T-helper 22 cell (primary cell): ENCODE data around the gene NPPB.

Experiments used
- DNase-seq: peaks from one replicate; pipeline ENCODE4 v3.0.0-alpha.2; 2020; ENCODE audit warnings: low read depth

Gene NPPB

DNA sequence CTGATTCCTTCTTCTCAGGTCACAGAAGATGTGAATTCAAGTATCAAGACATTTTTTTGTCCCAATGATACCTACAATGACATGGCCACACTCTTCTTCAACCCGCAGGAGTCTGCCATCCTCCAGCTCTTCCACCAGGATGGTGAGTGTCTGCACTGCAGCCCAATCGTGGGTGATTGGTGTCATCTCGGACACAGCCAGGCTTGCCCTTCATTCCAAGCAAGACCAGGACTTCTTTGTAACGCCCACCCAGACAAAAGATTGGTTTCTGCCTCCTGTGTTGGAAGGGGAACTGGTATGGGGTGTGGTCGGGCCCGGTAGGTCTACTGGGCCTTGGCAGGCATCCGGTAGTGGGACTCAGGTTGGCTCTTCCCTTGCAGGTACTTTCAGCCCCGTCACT, 25.2 kb downstream of the NPPB start:
- DNase-seq: no peak

DNA sequence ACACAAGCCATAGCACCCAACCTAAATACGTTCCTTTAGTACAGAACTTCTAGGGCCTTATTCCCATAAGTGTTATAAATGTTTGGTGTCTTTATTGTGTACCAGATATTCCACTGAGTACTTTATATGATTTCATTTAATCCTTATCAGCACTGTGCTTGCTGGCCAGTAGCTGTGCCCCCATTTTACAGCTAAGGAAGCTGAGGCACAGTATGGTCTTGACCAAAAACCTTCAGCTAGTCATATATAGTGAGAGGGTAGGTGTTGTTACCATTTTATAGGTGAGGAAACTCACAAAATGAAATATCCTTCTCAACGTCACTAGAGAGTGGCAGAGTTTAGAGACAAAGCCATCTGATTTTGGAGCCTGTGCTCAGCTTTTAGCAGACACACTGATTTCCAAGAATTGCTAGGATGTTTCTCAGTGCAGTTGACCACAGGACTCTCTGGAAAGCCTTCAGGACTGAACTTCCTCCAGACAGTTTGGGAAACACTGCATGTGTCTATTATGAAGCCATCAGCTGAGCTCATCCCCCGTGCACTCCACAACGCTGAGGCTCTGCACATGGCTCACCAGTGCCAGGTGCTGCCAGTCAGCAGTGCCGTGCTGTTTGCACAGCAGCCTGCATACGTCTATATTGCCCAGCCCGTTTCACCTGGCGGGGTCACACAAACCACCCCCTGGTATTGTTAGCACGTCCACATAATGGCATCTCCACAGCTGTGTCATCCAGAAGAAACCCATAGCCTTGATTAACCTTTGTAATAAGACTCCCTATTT, 26.6 kb downstream of the NPPB start:
- no peak for DNase-seq

DNA sequence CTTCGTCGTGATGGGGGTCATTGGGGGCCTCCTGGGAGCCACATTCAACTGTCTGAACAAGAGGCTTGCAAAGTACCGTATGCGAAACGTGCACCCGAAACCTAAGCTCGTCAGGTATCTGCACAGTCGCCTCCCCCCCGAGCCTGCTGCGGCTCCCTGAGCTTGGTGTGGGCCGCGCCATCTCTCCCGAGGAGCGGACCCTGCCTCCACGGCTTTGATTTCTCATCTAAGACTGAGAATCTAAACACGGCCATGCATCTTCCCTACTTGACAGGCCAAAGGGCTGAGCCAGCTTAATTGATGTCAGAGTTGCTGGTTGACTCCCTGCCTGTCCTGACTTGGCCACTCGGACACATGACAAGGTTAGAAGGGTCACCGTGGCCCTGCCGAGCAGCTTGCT, 30.2 kb downstream of the NPPB start:
- DNase-seq: no peak

DNA sequence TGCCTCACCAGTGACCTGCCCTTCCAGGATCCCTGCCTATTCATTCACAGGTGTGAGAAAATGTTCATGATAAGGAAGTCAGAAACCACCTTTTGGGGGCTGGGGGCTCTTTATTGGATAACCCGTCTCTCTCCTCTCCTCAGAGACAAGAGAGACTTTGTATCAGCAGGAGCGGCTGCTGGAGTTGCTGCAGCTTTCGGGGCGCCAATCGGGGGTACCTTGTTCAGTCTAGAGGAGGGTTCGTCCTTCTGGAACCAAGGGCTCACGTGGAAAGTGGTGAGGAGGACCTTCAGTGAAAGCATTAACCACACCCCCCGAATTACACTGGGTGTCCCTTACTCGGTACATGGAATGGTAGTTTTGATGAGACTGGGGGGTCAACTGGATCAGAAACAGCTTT, 31.8 kb downstream of the NPPB start:
- no peak for DNase-seq

DNA sequence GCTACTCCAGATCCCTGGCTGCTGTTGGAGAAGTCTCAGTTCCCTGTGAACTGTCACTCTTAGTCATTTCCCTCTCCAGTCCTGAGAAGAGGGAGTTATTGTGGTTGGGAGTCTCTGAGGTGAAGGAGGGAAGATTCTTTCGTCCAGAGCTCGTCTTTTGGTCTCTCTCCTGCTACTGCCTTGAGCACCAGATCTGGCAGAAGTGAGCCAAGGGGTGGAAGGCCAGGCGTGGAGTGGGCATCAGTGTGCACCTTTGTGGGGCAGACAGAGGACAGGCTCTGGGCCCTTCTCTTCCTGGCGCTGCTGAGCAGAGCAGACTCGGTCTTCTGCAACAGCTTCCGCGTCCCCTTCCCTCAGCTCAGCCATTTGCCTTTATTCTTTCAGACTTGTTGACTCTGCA, 33.6 kb downstream of the NPPB start:
- no peak for DNase-seq

DNA sequence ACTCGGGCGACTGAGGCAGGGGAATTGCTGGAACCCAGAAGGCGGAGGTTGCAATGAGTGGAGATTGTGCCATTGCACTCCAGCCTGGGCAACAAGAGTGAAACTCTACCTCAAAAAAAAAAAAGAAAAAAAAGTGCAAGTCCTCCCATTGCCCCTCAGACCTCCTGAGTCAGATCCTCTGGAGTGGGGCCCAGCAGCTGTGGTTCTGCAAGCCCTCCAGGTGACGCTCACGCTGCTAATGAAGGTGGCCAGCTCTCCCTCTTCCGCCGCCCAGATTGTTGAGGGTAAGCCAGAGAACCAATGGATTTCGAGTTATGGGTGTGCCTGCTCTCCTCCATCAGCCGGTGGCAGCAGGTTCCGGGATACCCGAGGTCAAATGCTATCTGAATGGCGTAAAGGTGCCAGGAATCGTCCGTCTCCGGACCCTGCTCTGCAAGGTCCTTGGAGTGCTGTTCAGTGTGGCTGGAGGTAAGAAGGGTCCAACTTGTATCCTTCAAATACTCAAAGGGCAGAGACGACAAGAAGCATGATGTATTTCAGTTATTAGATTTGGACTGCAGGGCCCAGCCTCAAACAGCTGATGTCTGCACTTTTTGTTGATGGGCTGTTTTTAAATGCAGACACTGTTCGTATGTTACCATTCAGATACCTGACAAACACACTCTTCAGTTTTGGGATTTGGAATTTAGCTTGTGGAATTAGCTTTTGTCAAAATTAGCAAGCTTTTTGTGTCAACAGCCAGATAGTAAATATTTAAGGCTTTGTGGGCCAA, 35.2 kb downstream of the NPPB start:
- DNase-seq: no peak

- DNase-seq: no peak
These were observed 36.7 kb downstream of the NPPB start for GRCh38 chr1:11822091-11822490.

DNA sequence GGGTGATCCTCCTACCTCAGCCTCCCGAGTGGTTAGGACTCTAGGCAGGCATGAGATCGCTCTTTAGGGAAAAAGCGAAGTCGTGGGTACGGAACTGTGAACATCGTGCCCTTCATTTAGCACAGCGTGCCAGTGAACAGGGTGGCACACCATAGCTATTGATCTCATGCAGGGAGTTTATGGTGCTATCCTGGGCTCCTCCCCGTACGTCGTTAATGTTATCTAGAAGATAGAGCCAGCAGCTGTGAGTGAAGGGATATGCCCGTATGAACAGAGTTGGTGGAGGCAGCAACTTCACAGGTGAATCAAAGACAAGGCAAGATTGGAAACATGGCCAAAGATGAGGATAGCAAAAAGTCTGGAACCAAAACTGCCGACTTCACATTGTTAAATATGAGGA, 41.6 kb downstream of the NPPB start:
- DNase-seq: no peak

DNA sequence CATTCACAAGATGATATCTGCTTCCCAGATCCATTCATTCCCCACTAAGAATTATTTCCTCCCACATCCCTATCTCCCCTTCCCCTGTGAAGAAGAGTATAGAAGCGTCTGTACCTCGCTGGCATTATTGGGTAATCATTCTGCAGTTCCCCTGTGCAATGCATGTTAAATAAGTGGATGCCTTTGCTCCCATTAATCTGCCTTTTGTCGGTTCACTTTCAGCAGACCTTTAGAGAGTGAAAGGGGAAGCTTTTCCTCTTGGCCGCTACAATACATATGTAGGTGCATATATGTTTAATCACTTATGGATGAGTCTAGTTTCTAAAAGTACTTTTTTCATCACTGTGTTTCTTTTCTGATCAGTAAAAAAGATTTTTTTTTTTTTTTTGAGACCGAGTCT, 45.7 kb downstream of the NPPB start:
- DNase-seq: no peak
